ENCODE data around the gene EBP.

The EBP gene

GRCh38 chrX:48521353-48522243, at the start of gene EBP:
TSS of gene EBP (plus strand) at chrX:48521808. CDS start at chrX:48523772, 1,964 bp downstream.
- Histone ChIP-seq H3K4me1 (ENCODE audit: insufficient read depth, low read length) (no peaks in the 10 kb centered on the region), H3K27me3 (ENCODE audit: insufficient read depth, low read length) (no peaks in the 10 kb centered on the region), H3K36me3 (ENCODE audit: insufficient read depth, low read depth, low read length) (peaks cover 23% of the 10 kb centered on the region; the same call in 1 of the 2 replicates), H3K9me3 (ENCODE audit: insufficient read depth, low read depth, low read length) (no peaks in the 10 kb centered on the region), H3K9ac (ENCODE audit: low read depth, low read length) (peak within 1 kb of the TSS; percentile 94), H3K27ac (ENCODE audit: low read length) (peak within 1 kb of the TSS; percentile 93), H3K4me3 (ENCODE audit: low read length) (peak within 1 kb of the TSS; percentile 97)

DNA sequence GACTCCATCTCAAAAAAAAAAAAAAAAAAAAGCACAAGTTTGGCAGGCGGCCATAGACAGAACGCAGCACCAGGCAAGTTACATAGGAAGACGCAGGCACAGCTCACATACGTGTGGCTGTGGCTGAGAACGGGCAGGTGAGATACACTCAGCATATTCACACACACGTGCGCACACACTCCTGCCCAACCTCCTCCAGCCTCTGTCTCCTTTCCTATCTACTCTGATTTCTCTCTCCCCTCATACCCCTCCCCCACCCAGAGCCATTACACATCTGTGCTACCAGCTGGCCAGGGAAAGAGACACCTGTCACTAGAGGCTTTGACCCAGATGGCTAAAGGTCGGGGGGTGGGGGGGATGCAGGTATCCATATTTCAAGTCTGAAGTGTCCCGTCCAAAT, 49.4 kb upstream of the EBP start:
- H3K27me3 ChIP-seq (ENCODE audit: insufficient read depth, low read length) = no peaks in the 10 kb centered on the region
- H3K9ac ChIP-seq (ENCODE audit: low read depth, low read length) = no peak overlapping the region
- no peak overlapping the region for H3K4me3 ChIP-seq (ENCODE audit: low read length)
- H3K36me3 ChIP-seq (ENCODE audit: insufficient read depth, low read depth, low read length) = no peaks in the 10 kb centered on the region
- no peak overlapping the region for H3K27ac ChIP-seq (ENCODE audit: low read length)
- H3K9me3 ChIP-seq (ENCODE audit: insufficient read depth, low read depth, low read length) = no peaks in the 10 kb centered on the region
- peaks cover 11% of the 10 kb centered on the region for H3K4me1 ChIP-seq (ENCODE audit: insufficient read depth, low read length)

DNA sequence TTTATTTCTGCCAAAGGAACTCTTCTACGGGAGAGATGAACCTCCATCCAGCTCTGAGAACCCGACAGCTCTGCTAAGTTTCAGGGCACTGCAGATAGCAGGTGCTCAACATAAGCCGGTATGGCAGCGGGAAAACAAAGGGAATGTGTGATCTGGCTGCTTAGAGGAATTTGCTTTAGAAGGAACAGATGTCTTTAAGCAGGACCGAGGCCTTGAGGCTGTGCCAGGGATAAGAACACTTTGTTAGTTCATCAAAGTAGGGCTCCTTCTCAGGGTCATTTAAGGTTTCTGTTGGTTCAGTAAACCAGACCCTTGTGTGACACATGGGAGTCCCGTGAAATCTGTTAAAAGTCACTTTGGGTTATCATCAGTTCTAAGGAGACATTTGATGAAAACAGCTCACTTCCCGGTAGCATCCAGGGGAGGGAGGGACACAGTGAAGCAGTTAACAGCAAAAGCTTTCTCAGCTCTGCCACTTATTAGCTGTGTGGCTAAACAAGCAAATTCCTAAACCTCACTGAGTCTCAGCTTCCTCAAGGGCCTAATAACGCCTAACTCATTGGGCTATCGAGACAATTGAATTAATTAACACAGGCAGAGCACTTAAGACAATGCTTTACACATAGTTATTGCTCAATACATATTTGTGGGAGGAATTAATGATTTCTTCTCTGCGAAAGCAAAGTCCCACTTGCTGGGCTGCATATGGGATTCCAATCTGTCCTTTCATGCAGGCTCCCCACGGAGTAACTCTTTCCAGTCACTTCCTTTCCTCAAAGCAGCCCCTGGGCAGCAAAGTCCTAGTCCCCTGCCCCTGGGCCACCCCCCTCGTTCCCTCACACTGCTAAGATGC, 48.5 kb upstream of the EBP start:
- Histone ChIP-seq H3K27ac (ENCODE audit: low read length) (no peak overlapping the region), H3K36me3 (ENCODE audit: insufficient read depth, low read depth, low read length) (no peaks in the 10 kb centered on the region), H3K4me1 (ENCODE audit: insufficient read depth, low read length) (peaks cover 11% of the 10 kb centered on the region), H3K9ac (ENCODE audit: low read depth, low read length) (peak overlapping the region; percentile 53; the same call in 1 of the 2 replicates), H3K4me3 (ENCODE audit: low read length) (no peak overlapping the region), H3K9me3 (ENCODE audit: insufficient read depth, low read depth, low read length) (no peaks in the 10 kb centered on the region), H3K27me3 (ENCODE audit: insufficient read depth, low read length) (no peaks in the 10 kb centered on the region)

DNA sequence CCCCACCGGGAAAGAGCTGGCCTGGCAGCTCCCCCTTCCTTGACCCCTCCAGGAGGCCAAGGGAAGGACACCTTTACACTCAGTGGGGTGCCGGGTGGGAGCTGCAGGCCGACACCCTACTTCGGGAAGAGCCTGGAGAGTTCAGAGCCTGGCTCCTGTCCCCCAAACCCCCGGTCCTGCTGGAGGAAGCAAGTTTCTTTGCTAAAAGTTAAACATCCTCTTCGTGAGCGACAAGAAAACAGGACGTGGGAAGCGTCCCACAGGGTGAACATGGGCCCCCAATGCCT, 48.0 kb upstream of the EBP start:
- peaks cover 11% of the 10 kb centered on the region for H3K4me1 ChIP-seq (ENCODE audit: insufficient read depth, low read length)
- no peak overlapping the region for H3K27ac ChIP-seq (ENCODE audit: low read length)
- H3K4me3 ChIP-seq (ENCODE audit: low read length) = peak overlapping the region; percentile 14; the same call in 1 of the 2 replicates
- no peaks in the 10 kb centered on the region for H3K36me3 ChIP-seq (ENCODE audit: insufficient read depth, low read depth, low read length)
- no peaks in the 10 kb centered on the region for H3K27me3 ChIP-seq (ENCODE audit: insufficient read depth, low read length)
- peak overlapping the region; percentile 53; the same call in 1 of the 2 replicates for H3K9ac ChIP-seq (ENCODE audit: low read depth, low read length)
- H3K9me3 ChIP-seq (ENCODE audit: insufficient read depth, low read depth, low read length) = no peaks in the 10 kb centered on the region

DNA sequence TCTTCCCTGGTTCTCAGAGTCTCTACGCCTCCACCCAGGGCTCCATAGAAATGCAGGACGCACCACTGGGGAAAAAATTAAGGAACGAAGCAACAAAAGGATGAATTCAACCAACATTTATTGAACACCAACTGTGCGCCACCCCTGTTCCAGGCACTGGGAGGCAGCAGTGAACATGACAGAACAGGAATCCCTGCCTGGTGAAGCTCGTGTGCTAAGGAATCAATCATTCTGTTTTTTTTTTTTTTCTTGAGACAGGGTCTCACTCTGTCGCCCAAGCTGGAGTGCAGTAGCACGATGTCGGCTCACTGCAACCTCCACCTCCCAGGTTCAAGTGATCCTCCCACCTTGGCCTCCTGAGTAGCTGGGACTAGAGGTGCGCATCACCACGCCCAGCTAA, 47.5 kb upstream of the EBP start:
- Histone ChIP-seq H3K4me1 (ENCODE audit: insufficient read depth, low read length) (peaks cover 11% of the 10 kb centered on the region), H3K4me3 (ENCODE audit: low read length) (peak overlapping the region; percentile 14; the same call in 1 of the 2 replicates), H3K9me3 (ENCODE audit: insufficient read depth, low read depth, low read length) (no peaks in the 10 kb centered on the region), H3K9ac (ENCODE audit: low read depth, low read length) (0 out of 2 replicates have a peak overlapping the region, but pooled peaks have one; percentile 15), H3K36me3 (ENCODE audit: insufficient read depth, low read depth, low read length) (peaks cover 4% of the 10 kb centered on the region; the same call in 1 of the 2 replicates), H3K27ac (ENCODE audit: low read length) (no peak overlapping the region), H3K27me3 (ENCODE audit: insufficient read depth, low read length) (no peaks in the 10 kb centered on the region)

- Histone ChIP-seq H3K9me3 (ENCODE audit: insufficient read depth, low read depth, low read length) (no peaks in the 10 kb centered on the region), H3K27ac (ENCODE audit: low read length) (no peak overlapping the region), H3K4me3 (ENCODE audit: low read length) (no peak overlapping the region; the same call in 1 of the 2 replicates), H3K36me3 (ENCODE audit: insufficient read depth, low read depth, low read length) (peaks cover 7% of the 10 kb centered on the region; the same call in 1 of the 2 replicates), H3K9ac (ENCODE audit: low read depth, low read length) (no peak overlapping the region), H3K4me1 (ENCODE audit: insufficient read depth, low read length) (peaks cover 9% of the 10 kb centered on the region), H3K27me3 (ENCODE audit: insufficient read depth, low read length) (no peaks in the 10 kb centered on the region)
Observed at GRCh38 chrX:48474581-48474980, 47.0 kb upstream of the EBP start.

DNA sequence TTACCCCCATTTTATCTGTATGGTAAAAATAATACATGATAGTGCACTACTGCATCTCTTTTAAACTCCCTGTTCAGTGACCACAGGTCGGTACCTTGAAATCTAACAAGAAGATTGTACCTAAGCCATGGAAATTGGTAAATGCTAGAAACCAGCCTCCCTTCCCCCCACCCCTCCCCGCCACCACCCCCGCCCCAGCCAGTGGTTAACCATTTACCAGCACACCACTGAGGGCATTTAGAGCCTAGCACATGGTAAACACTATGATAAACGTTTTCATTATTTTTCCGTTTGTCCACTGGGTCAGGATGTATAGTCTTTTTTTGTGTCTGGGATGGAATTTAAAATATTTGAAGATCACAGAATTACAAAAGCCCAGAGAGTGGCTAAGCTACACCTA, 46.3 kb upstream of the EBP start:
- Histone ChIP-seq H3K27ac (ENCODE audit: low read length) (no peak overlapping the region), H3K4me1 (ENCODE audit: insufficient read depth, low read length) (peaks cover 6% of the 10 kb centered on the region; the same call in 1 of the 2 replicates), H3K9me3 (ENCODE audit: insufficient read depth, low read depth, low read length) (no peaks in the 10 kb centered on the region), H3K36me3 (ENCODE audit: insufficient read depth, low read depth, low read length) (peaks cover 7% of the 10 kb centered on the region; the same call in 1 of the 2 replicates), H3K9ac (ENCODE audit: low read depth, low read length) (peak overlapping the region; percentile 83), H3K27me3 (ENCODE audit: insufficient read depth, low read length) (no peaks in the 10 kb centered on the region), H3K4me3 (ENCODE audit: low read length) (peak overlapping the region; percentile 94)

- H3K4me3 ChIP-seq (ENCODE audit: low read length) = peak within 1 kb of the TSS; percentile 94
- peak within 1 kb of the TSS; percentile 83 for H3K9ac ChIP-seq (ENCODE audit: low read depth, low read length)
- H3K4me1 ChIP-seq (ENCODE audit: insufficient read depth, low read length) = peaks cover 6% of the 10 kb centered on the region; the same call in 1 of the 2 replicates
- no peaks in the 10 kb centered on the region for H3K27me3 ChIP-seq (ENCODE audit: insufficient read depth, low read length)
- peak within 1 kb of the TSS; percentile 65 for H3K27ac ChIP-seq (ENCODE audit: low read length)
- no peaks in the 10 kb centered on the region for H3K9me3 ChIP-seq (ENCODE audit: insufficient read depth, low read depth, low read length)
- peaks cover 10% of the 10 kb centered on the region; the same call in 1 of the 2 replicates for H3K36me3 ChIP-seq (ENCODE audit: insufficient read depth, low read depth, low read length)
Observed at GRCh38 chrX:48475774-48476577, 45.6 kb upstream of the EBP start, which contains the start of gene FTSJ1. TSS of gene FTSJ1 (plus strand) at chrX:48476199. CDS start at chrX:48478048, 1,849 bp downstream.

- Histone ChIP-seq H3K4me1 (ENCODE audit: insufficient read depth, low read length) (peaks cover 6% of the 10 kb centered on the region; the same call in 1 of the 2 replicates), H3K9me3 (ENCODE audit: insufficient read depth, low read depth, low read length) (no peaks in the 10 kb centered on the region), H3K27me3 (ENCODE audit: insufficient read depth, low read length) (no peaks in the 10 kb centered on the region), H3K9ac (ENCODE audit: low read depth, low read length) (peak overlapping the region; percentile 83), H3K27ac (ENCODE audit: low read length) (no peak overlapping the region), H3K4me3 (ENCODE audit: low read length) (peak overlapping the region; percentile 94), H3K36me3 (ENCODE audit: insufficient read depth, low read depth, low read length) (peaks cover 19% of the 10 kb centered on the region; the same call in 1 of the 2 replicates)
Observed at GRCh38 chrX:48476919-48477318, 44.7 kb upstream of the EBP start.

DNA sequence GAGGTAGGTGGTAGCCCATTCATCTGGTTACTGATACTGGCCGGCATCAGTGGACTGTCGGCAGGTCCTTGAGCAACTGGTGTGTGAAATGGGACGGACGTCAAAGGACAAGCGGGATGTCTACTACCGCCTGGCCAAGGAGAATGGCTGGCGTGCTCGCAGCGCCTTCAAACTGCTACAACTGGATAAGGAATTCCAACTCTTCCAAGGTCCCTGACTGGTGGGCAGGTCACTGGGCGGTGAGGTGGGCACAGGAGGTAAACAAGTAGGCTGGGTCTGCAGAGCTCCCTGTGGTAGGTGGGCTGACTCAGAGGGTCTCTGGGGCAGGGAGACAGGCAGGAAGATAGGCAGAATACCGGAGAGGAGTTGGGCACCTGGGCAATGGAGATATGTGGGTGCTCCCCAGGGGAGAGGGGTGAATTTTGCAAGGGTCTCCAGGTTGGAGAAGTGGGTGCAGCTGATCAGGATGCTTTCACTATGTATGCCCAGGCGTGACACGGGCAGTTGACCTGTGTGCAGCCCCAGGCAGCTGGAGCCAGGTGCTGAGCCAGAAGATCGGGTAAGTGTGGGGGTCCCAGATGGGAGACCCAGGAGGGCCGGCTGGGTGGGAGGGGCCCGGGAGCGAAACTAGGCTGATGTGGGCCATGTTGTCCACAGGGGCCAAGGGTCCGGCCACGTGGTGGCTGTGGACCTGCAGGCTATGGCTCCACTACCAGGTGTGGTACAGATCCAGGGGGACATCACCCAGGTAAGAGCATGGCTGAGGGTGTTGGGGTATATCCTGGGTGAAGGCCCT, 43.5 kb upstream of the EBP start:
- peaks cover 3% of the 10 kb centered on the region; the same call in 1 of the 2 replicates for H3K4me1 ChIP-seq (ENCODE audit: insufficient read depth, low read length)
- H3K36me3 ChIP-seq (ENCODE audit: insufficient read depth, low read depth, low read length) = peaks cover 32% of the 10 kb centered on the region; the same call in 1 of the 2 replicates
- no peak overlapping the region for H3K27ac ChIP-seq (ENCODE audit: low read length)
- H3K9me3 ChIP-seq (ENCODE audit: insufficient read depth, low read depth, low read length) = no peaks in the 10 kb centered on the region
- H3K4me3 ChIP-seq (ENCODE audit: low read length) = no peak overlapping the region
- no peak overlapping the region for H3K9ac ChIP-seq (ENCODE audit: low read depth, low read length)
- H3K27me3 ChIP-seq (ENCODE audit: insufficient read depth, low read length) = no peaks in the 10 kb centered on the region

Data from iPS-20b (cell line).